HFFc6 (cell line): Measurements from ENCODE around the gene AHDC1. TPM values are rescaled to one million over a fixed set of nuclear protein-coding genes. Genes with fewer than 3 reads are reported as not detected.

Experiments
- DNase-seq: peaks from one replicate; pipeline ENCODE4 v3.0.0-alpha.2; 2018
- H3K27ac Mint-ChIP-seq: 2 replicates; pipeline ENCODE4 v1.8.0; 2020; ENCODE audit warnings: mild to moderate bottlenecking, mixed read lengths
- H3K27me3 Mint-ChIP-seq: 2 replicates; pipeline ENCODE4 v1.8.0; 2021; ENCODE audit warnings: mild to moderate bottlenecking, moderate library complexity, mixed read lengths; ENCODE audit not compliant: insufficient read depth
- H3K36me3 Mint-ChIP-seq: 2 replicates; pipeline ENCODE4 v1.8.0; 2021; ENCODE audit warnings: low read depth, mixed read lengths
- H3K4me1 Mint-ChIP-seq: 2 replicates; pipeline ENCODE4 v1.8.0; 2020; ENCODE audit warnings: low read depth, mixed read lengths
- H3K4me3 Mint-ChIP-seq: 2 replicates; pipeline ENCODE4 v1.8.0; 2020; ENCODE audit warnings: mild to moderate bottlenecking, moderate library complexity, mixed read lengths
- H3K9me3 Mint-ChIP-seq: 2 replicates; pipeline ENCODE4 v1.8.0; 2020; ENCODE audit warnings: mild to moderate bottlenecking, mixed read lengths
- CTCF ChIP-seq: fragments of 200-600 bp; sonication (generic); IDR thresholded peaks from 2 replicates; pipeline ENCODE4 v1.5.0; 2021; ENCODE audit warnings: antibody characterized with exemption, mild to moderate bottlenecking
- total RNA-seq, 6 experiments: library from RNA; stranded (reverse); fragmentation: NEBNext Ultra II Directional; extraction: Animal tissue kit (Norgen Biotek cat#: 25700); gene quantifications; 2 replicates in 1 of 6; 3 replicates in 5 of 6; pipeline ENCODE4 v1.2.3, GENCODE V29; 2021

AHDC1 gene
- total RNA-seq, 6 experiments from 2014 or later = 30.7 to 53.2 (median 34.7) TPM

GRCh38 chr1:27521336-27521831, 82.6 kb downstream of the AHDC1 start:
- no peaks in the 10 kb centered on the region for H3K9me3 Mint-ChIP-seq
- no peak for DNase-seq
- H3K36me3 Mint-ChIP-seq = no peaks in the 10 kb centered on the region
- H3K4me3 Mint-ChIP-seq = no peak overlapping the region
- no peak for TF ChIP-seq CTCF
- no peak overlapping the region for H3K27ac Mint-ChIP-seq
- H3K27me3 Mint-ChIP-seq = peaks cover 6% of the 10 kb centered on the region; the same call in 1 of the 2 replicates
- H3K4me1 Mint-ChIP-seq = peaks cover 42% of the 10 kb centered on the region

- no peak for DNase-seq
- TF ChIP-seq CTCF = no peak
- H3K4me1 Mint-ChIP-seq = peaks cover 35% of the 10 kb centered on the region
- H3K27ac Mint-ChIP-seq = no peak overlapping the region
- no peaks in the 10 kb centered on the region for H3K36me3 Mint-ChIP-seq
- H3K4me3 Mint-ChIP-seq = no peak overlapping the region
- peaks cover 6% of the 10 kb centered on the region for H3K27me3 Mint-ChIP-seq
- no peaks in the 10 kb centered on the region for H3K9me3 Mint-ChIP-seq
Measured at GRCh38 chr1:27520651-27521050, 83.3 kb downstream of the AHDC1 start.

- no peaks in the 10 kb centered on the region for H3K36me3 Mint-ChIP-seq
- peaks cover 26% of the 10 kb centered on the region for H3K4me1 Mint-ChIP-seq
- no peak for DNase-seq
- TF ChIP-seq CTCF = no peak
- peaks cover 6% of the 10 kb centered on the region for H3K27me3 Mint-ChIP-seq
- H3K9me3 Mint-ChIP-seq = no peaks in the 10 kb centered on the region
- no peak overlapping the region for H3K27ac Mint-ChIP-seq
- no peak overlapping the region for H3K4me3 Mint-ChIP-seq
Measured at GRCh38 chr1:27519331-27520258, 84.3 kb downstream of the AHDC1 start.

GRCh38 chr1:27518808-27519207, 85.1 kb downstream of the AHDC1 start:
- no peaks in the 10 kb centered on the region for H3K36me3 Mint-ChIP-seq
- no peak overlapping the region for H3K27ac Mint-ChIP-seq
- H3K9me3 Mint-ChIP-seq = no peaks in the 10 kb centered on the region
- peaks cover 3% of the 10 kb centered on the region for H3K27me3 Mint-ChIP-seq
- no peak for TF ChIP-seq CTCF
- no peak for DNase-seq
- peaks cover 26% of the 10 kb centered on the region for H3K4me1 Mint-ChIP-seq
- no peak overlapping the region for H3K4me3 Mint-ChIP-seq

- no peak for TF ChIP-seq CTCF
- Mint-ChIP-seq H3K36me3 (no peaks in the 10 kb centered on the region), H3K4me3 (no peak overlapping the region), H3K27me3 (peaks cover 3% of the 10 kb centered on the region), H3K27ac (no peak overlapping the region; the same call in 1 of the 2 replicates), H3K4me1 (peaks cover 20% of the 10 kb centered on the region), H3K9me3 (no peaks in the 10 kb centered on the region)
- no peak for DNase-seq
Measured at GRCh38 chr1:27517907-27518718, 85.8 kb downstream of the AHDC1 start.
